Kidney (tissue), 14 donors: ENCODE results near the gene LBHD2. TPM values are rescaled to one million over a fixed set of nuclear protein-coding genes. Genes with fewer than 3 reads are reported as not detected.

ENCODE experiments used
- DNase-seq, 5 donors: peaks; one replicate each; pipeline ENCODE4 v3.0.0-alpha.2; 2013 to 2020
- FAIRE-seq: peaks from 2 replicates; lab custom pipeline; 2012; peaks lifted over from hg19 to GRCh38; lab: Jason Lieb, UNC
- H3K27ac ChIP-seq, 2 donors: one replicate each; pipeline ENCODE4 v1.7.0; 2013; ENCODE audit warnings: low read depth in 2 of 2, low read length in 2 of 2, inconsistent platforms in 1 of 2
- H3K27me3 ChIP-seq: one replicate; pipeline ENCODE4 v1.7.1; 2013; ENCODE audit warnings: low read length, inconsistent platforms; ENCODE audit not compliant: control insufficient read depth, insufficient read depth
- H3K36me3 ChIP-seq, 3 donors: one replicate each; pipeline versions ENCODE4 v1.7.0 to v1.7.1; 2013; ENCODE audit warnings: low read length in 3 of 3, control low read depth in 1 of 3, inconsistent platforms in 1 of 3; ENCODE audit not compliant: insufficient read depth in 3 of 3, control insufficient read depth in 2 of 3
- H3K4me1 ChIP-seq, 3 donors: one replicate each; pipeline versions ENCODE4 v1.7.0 to v1.7.1; 2013; ENCODE audit warnings: low read length in 3 of 3, inconsistent platforms in 1 of 3, low read depth in 1 of 3; ENCODE audit not compliant: control insufficient read depth in 2 of 3, insufficient read depth in 2 of 3
- H3K4me3 ChIP-seq, 3 donors: one replicate each; pipeline versions ENCODE4 v1.7.0 to v1.8.1; 2013; ENCODE audit warnings: low read length in 3 of 3, control low read depth in 1 of 3, inconsistent platforms in 1 of 3
- H3K9ac ChIP-seq, 3 donors: one replicate each; pipeline versions ENCODE4 v1.7.0 to v1.7.1; 2013; ENCODE audit warnings: low read length in 3 of 3, control low read depth in 1 of 3, inconsistent platforms in 1 of 3
- H3K9me3 ChIP-seq, 3 donors: one replicate each; pipeline versions ENCODE4 v1.7.0 to v1.7.1; 2013; ENCODE audit warnings: low read length in 3 of 3, control low read depth in 1 of 3, inconsistent platforms in 1 of 3; ENCODE audit not compliant: control insufficient read depth in 2 of 3, insufficient read depth in 1 of 3
- CTCF ChIP-seq: IDR thresholded peaks from 3 replicates; pipeline ENCODE4 v1.5.1; 2012; ENCODE audit warnings: mild to moderate bottlenecking, moderate library complexity, borderline replicate concordance; ENCODE audit not compliant: insufficient read depth; ENCODE audit errors: extremely low read depth
- intact Hi-C: fragments of 100-400 bp; cut with DNase I; formaldehyde crosslinking; loops from one replicate; pipeline ENCODE4 v1.11.1; 2022
- polyA plus RNA-seq: library from polyadenylated mRNA; stranded (reverse); fragments of 350-450 nt; fragmentation: Illumina TruSeq; extraction: RNeasy Lipid Tissue Mini Kit (QIAGEN cat#74804); gene quantifications from one replicate; pipeline ENCODE4 v1.2.3, GENCODE V29; 2014; ENCODE audit warnings: low read depth, low replicate concordance; ENCODE audit not compliant: insufficient read depth
- total RNA-seq: library from RNA; stranded (reverse); fragmentation: NEBNext Ultra II Directional; extraction: Animal tissue kit (Norgen Biotek cat#: 25700); gene quantifications from one replicate; pipeline ENCODE4 v1.2.1, GENCODE V29; 2021
- donor health status: control.
- donor health status: control.
- donor health status: control.
- donor health status: control.
- donor health status: control.
- donor health status: DM: yes; HTN: yes; CAD: no.
- donor health status: Normal renal cell carcinoma (clear cell type).

Gene LBHD2
- total and polyA plus RNA-seq, 2 donors from 2014 or later: 0.82 TPM; not detected in 1

- peak in 1 of 5 donors; percentile 37 for DNase-seq
- intact Hi-C loops: no loop called here
- Histone ChIP-seq H3K4me3 (no peak overlapping the region), H3K27me3 (no peaks in the 10 kb centered on the region), H3K27ac (no peak overlapping the region), H3K9me3 (no peaks in the 10 kb centered on the region), H3K36me3 (no peaks in the 10 kb centered on the region), H3K4me1 (no peaks in the 10 kb centered on the region), H3K9ac (no peak overlapping the region)
- TF ChIP-seq CTCF: no peak
- FAIRE-seq: no peak
Observed at GRCh38 chr14:103139132-103140025, 55.4 kb downstream of the LBHD2 start.

Other genes with a start within 250 kb of the LBHD2 start
- 58.0 TPM for gene AMN, start 161.5 kb upstream of the LBHD2 start, total RNA-seq
- gene AMN, start 161.5 kb upstream of the LBHD2 start, polyA plus RNA-seq: 121 TPM
- gene CDC42BPB, start 26.7 kb upstream of the LBHD2 start, total RNA-seq: 127 TPM
- gene CDC42BPB, start 26.7 kb upstream of the LBHD2 start, polyA plus RNA-seq: 22.5 TPM
- 11.6 TPM for gene EXOC3L4, start 10.5 kb downstream of the LBHD2 start, total RNA-seq
- 15.6 TPM for gene EXOC3L4, start 10.5 kb downstream of the LBHD2 start, polyA plus RNA-seq
- 301 TPM for gene TNFAIP2, start 39.3 kb downstream of the LBHD2 start, total RNA-seq
- 42.9 TPM for gene TNFAIP2, start 39.3 kb downstream of the LBHD2 start, polyA plus RNA-seq